GM19025 (cell line): ENCODE results near the gene ASIC2.
"Not testable (repeated sequence)": the region's sequence is repeated elsewhere in the genome, so short reads cannot be mapped to it uniquely, and the experiment has no call there.

Source experiments
- ATAC-seq: cut with Tn5 transposase; IDR thresholded peaks from one replicate; pipeline ENCODE4 v1.9.1; 2021; ENCODE audit warnings: mild to moderate bottlenecking, low read depth, moderate library complexity; ENCODE audit not compliant: unreplicated experiment

Gene ASIC2

DNA sequence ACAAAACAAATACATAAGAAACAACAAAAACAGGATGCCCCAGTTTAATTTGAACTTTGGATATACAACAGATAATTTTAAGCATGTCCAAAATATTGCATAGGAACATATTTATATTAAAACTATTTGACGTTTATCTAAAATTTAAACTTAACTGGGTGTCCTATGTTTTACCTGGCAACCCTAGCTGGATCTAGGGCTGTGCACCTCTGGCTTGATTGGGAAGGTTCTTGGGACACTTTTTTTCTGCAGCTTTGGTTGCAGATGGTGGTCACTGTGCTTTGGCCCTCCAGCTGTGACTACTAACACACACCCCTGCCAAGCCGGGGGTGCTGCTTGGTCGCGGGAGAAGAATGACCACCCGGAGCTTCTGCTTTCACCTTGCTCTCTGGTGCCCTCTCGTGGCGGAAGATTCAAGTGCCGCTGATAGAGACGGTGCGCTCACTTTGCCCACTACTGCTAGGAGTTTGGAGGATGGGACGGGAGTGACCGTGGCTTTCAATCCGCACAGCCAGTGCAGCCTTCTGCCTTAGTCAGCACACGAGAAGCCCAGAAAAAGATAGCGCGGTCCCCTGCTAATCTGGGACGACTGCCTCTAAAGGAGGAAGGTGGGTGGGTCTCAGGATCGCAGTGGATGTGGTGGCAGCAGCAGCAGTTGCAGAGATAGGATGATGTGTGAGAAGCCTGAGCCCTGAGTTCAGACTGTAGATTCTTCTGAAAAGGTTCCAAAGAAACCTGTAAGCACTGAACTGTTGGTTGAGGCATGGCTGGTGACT is 294.8 kb downstream of the ASIC2 start:
- ATAC-seq = no peak

DNA sequence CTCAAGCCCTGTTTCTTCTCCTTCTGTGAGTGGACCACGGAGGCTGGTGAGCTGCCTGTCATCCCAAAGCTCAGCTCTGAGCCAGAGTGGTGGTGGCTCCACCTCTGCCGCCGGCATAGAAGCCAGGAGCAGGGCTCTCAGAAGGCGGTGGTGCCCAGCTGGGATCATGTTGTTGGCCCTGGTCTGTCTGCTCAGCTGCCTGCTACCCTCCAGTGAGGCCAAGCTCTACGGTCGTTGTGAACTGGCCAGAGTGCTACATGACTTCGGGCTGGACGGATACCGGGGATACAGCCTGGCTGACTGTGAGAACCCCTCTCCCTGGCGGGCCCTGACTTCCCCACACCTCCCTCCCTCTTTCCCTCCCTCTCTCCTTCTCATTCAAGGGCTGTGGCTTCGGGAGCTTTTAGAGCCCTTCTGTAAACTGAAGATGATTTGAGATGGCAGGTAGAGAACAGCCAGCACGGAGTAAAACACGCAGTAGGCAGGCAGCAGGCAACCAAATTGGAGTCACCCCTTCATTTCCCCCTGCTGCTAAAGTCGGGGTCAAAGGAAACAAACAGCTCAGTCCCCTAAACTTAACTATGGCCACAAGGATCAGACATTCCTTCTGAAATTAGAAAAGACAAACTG is 297.6 kb downstream of the ASIC2 start:
- ATAC-seq = no peak

DNA sequence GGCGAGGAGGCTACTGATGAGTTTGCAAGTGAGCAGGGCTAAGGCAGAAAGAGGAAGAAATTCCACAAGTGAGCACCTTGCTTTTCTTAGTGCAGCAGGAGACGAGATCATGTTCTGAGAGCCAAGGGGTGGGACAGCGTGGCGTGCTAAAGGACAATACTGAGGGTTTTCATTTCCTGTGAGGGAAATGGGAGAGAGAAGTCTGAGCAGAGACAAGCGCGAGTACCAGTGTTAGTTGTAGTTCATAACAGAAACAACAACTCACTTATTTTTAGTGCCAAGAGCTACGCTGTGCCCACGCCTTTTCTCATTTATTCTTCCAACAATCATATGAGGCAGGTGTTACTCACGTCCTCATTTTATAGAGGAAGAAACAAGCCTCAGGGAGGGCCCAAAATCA is 299.1 kb downstream of the ASIC2 start:
- ATAC-seq = no peak

DNA sequence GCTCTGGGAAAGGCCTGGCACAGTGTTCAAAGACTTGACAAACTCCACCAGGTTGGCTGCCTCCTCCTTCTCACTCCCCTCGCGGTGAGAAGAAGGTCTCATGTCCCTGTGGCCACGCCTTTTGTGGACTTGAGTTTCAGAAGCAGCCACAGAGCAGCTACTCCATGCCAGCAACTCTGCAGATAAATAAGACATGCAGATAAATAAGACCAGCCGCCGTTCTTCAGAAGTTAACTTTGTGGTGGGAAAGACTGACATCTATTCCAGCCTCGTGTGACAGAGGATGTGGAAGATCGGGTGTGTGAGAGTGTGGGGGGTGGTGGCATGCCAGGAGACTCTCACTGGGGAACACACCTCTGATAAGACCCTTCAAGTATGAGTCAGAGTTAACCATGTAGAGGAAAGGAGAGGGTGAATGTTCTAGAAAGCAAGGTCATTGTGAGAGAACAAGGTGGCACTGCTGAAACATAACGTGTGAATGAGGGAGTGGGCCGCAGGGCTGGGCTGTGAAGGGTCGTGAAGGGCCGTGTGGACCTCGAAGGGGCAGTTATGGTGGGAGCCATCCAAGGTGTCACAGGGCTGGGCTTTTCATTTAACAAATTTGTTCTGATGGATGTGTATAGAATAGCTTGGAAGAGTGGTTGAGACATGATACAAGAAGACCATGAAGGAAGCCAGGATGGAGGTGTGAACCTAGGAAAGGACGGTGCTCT is 300.6 kb downstream of the ASIC2 start:
- no peak for ATAC-seq

DNA sequence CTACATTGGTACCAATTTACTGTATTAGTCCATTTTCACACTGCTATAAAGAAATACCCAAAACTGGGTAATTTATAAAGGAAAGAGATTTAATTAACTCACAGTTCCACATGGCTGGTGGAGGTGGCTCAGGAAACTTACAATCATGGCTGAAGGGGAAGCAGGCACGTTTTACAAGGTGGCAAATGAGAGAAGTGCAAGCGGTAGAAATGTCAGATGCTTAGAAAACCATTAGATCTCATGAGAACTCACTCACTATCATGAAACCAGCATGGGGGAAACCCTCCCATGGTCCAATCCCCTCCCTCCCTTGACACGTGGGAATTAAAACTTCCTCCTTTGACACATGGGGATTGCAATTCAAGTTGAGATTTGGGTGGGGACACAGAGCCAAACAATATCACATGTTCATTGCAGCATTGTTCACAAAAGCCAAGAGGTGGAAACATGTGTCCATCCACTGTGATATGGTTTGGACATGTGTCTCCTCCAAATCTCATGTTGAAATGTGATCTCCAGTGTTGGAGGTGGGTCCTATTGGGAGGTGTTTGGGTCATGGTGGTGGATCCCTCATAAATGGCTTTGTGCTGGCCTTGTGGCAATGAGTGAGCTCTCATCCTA is 304.5 kb downstream of the ASIC2 start:
- ATAC-seq = no peak

DNA sequence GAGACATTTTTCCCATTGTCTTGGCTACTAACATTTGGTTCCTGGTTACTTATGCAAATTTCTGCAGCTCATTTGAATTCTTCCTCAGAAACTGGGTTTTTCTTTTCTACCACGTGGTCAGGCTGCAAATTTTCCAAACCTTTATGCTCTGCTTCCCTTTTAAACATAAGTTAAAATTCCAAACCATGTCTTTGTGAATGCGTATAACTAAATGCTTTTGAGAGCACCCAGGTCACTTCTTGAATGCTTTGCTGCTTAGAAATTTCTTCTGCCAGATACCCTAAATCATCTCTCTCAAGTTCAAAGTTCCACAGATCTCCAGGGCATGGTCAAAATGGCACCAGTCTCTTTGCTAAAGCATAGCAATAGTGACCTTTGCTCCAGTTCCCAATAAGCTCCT is 305.2 kb downstream of the ASIC2 start:
- ATAC-seq = not testable (repeated sequence)

DNA sequence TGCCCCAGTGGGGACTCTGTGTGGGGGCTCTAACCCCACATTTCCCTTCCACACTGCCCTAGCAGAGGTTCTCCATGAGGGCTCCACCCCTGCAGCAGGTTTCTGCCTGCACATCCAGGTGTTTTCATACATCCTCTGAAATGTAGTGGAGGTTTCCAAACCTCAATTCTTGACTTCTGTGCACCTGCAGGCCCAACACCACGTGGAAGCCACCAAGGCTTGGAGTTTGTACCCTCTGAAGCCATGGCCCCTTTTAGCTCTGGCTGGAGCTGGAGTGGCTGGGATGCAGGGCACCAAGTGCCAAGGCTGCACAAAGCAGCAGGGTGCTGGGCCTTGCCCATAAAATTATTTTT is 305.7 kb downstream of the ASIC2 start:
- not testable (repeated sequence) for ATAC-seq

DNA sequence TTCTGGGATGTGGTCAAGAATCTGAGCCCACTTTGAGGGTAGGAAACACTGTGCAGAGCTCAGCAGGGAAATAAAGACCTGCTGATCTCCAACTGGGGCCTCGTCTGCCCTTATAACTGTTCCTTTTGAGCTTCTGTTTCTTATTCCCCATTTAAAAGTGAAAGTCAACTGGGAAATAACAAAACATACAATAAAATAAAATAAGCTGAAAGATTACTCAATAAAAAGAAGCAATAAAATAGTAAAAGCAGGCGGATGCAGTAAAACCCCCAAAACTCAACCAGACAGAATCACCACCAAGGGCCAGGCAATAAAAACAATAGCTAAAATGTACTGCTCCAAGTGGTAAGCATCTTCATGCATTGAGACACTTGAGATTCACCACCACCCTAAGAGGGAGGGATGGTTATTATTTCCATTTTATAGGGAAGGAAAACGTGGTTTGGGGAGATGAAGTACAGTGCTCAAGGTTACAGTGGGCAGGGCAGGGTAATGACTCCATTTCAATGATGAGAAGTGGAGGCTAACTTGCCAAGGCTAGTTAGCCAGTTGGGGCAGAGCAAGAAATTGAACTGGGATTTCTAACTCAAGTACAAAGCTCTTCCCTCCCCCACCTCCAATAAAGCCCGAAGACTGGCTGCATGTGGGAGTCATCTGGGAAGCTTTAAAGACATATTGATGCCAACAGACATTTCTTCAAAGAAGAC is 307.9 kb downstream of the ASIC2 start:
- ATAC-seq = no peak

DNA sequence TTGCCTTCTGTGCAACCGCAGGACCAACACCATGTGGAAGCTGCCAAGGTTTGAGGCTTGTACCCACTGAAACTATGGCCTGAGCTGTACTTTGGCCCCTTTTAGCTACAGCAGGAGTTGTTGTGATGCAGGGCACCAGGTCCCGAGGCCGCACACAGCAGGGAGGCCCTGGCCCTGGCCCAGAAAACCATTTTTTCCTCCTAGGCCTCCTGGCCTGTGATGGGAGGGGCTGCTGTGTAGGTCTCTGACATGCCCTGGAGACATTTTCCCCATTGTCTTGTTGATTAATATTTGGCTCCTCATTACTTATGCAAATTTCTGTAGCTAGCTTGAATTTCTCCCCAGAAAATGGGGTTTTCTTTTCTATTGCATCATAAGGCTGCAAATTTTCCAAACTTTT is 311.5 kb downstream of the ASIC2 start:
- not testable (repeated sequence) for ATAC-seq

DNA sequence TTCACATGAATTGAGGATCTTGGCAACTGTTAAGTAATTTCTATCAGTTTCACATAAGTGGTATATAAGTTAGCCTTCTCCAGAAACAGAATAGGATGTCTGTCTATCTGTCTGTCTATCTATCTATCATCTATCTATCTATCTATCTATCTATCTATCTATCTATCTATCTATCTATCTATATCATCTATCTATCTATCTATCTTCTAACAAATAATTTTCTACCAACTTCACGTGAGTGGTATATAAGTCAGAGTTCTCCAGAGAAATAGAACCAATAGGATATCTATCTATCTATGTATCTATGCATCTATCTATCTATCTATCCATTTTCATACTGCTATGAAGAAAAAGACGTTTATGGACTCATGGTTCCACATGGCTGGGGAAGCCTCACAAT is 312.9 kb downstream of the ASIC2 start:
- no peak for ATAC-seq

DNA sequence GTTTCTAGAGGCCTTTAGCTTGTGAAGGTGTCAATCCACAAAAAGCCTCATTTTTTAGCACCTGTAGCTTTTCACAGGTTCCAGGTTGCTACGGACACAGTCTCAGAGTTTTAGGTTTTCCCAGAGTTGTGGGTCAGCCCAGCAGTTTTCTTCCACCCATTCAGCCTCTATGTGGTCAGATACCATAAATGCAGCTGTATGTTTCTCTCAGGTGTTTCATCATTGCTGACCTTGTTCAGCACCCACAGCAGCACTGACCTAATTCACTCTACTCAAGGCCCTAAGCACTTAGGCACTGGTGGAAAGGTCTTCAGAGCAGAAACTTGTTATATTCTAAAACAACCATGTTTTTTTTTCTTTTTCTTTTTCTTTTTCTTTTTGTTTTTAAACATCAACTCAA is 316.5 kb downstream of the ASIC2 start:
- ATAC-seq = no peak

DNA sequence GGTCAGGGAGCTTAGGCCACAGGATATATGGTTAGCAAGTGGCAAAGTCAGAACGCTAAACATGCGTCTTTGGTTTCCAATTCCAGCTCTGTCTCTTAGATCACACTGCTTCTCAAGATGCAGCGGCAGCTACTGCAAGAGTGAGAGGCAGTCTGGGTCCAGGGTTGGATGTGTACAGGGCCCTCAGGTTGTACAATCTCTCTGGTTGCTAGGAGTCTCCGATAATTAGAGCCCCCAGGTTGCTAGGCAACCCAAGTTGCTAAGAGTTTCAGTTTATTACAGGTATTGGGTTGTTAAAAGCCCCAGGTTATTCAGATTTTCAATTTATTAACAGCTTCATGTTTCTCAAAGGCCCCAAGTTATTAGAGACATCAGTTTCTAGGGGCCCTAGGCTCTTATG is 317.0 kb downstream of the ASIC2 start:
- no peak for ATAC-seq

DNA sequence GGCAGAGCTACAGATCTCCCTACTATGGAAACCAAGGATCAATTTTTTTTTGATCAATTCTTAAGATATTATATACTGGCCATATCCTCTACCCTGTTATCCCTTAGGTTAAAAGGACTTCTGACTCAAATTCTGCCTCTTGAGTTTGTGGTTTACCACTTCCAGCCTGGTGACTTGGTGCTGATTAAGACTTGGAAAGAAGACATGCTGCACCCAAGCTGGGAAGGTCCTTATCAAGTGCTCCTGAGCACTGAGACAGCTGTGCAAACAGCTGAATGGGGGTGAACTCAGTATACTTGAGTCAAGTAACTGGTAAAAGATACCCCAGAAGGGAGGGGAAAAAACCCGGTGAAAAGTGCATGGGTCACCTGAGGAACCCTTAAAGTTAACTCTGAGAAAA is 321.9 kb downstream of the ASIC2 start:
- no peak for ATAC-seq

DNA sequence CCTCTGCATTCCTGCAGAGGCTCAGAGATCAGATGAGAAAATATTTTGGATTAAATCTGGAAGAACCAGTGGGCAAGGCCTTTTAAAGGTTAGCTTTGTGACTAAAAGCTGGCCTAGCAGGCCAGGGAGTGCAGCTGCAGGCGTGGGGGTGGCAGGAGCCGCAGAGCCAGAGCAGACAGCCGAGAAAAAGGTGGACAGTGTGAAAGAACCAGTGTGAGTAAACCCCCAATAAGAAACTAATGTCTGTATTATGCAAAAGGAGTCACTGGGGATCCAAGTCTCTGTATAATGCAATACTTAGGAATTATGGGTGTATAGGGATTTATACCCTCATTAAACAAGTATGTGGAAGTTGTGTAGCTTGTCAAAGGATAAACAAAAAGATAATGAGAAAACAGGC is 322.8 kb downstream of the ASIC2 start:
- ATAC-seq = no peak

DNA sequence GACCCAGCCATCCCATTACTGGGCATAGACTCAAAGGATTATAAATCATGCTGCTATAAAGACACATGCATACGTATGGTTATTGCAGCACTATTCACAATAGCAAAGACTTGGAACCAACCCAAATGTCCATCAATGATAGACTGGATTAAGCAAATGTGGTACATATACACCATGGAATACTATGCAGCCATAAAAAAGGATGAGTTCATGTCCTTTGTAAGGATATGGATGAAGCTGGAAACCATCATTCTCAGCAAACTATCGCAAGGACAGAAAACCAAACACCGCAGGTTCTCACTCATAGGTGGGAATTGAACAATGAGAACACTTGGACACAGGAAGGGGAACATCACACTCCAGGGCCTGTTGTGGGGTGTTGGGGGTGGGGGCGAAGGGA is 323.9 kb downstream of the ASIC2 start:
- not testable (repeated sequence) for ATAC-seq

DNA sequence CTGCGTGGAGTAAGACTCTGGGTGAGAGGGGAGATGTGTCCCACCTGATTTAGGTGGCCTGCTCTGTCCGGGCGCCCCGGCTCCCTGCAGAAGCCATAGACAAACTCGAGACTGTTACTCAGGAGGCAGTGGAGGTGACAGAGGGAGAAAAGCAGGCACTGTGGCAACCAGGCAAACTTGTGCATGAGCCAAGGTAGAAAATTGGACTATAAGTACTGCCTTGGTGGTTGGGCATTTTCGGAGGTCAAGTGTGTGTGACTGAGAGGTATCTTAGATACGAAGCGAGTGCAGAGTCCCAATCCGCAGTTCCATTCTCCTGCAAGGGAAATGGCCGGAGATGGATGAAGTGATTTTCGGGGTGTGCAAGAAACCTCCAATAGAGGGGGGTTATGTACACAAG is 328.6 kb downstream of the ASIC2 start:
- no peak for ATAC-seq
